Liver (tissue), 9 donors: ENCODE results near the gene SIGLEC9. TPM values are rescaled to one million over a fixed set of nuclear protein-coding genes. Genes with fewer than 3 reads are reported as not detected.

Experiments
- DNase-seq: peaks from one replicate; pipeline ENCODE4 v3.0.0-alpha.2; 2017; ENCODE audit warnings: low spot score
- H3K27ac ChIP-seq, 2 donors: one replicate each; pipeline ENCODE4 v1.7.0; 2013; ENCODE audit warnings: inconsistent platforms in 2 of 2, low read length in 2 of 2, control low read depth in 1 of 2, low read depth in 1 of 2, mild to moderate bottlenecking in 1 of 2
- H3K27me3 ChIP-seq, 4 donors: one replicate each; pipeline versions ENCODE4 v1.6.1 to v1.7.0; 2013; ENCODE audit warnings: low read length in 3 of 4, inconsistent platforms in 1 of 4, mild to moderate bottlenecking in 1 of 4, moderate library complexity in 1 of 4; ENCODE audit not compliant: control insufficient read depth in 4 of 4, insufficient read depth in 4 of 4
- H3K36me3 ChIP-seq, 4 donors: one replicate each; pipeline versions ENCODE4 v1.6.1 to v1.7.0; 2013; ENCODE audit warnings: low read length in 3 of 4, mild to moderate bottlenecking in 3 of 4, low read depth in 1 of 4, moderate library complexity in 1 of 4; ENCODE audit not compliant: control insufficient read depth in 4 of 4, insufficient read depth in 3 of 4
- H3K4me1 ChIP-seq, 4 donors: one replicate each; pipeline versions ENCODE4 v1.6.1 to v1.7.0; 2013; ENCODE audit warnings: low read length in 3 of 4, mild to moderate bottlenecking in 3 of 4, moderate library complexity in 1 of 4; ENCODE audit not compliant: control insufficient read depth in 4 of 4, insufficient read depth in 4 of 4
- H3K4me3 ChIP-seq, 3 donors: one replicate each; pipeline versions ENCODE4 v1.6.1 to v1.7.0; 2013; ENCODE audit warnings: low read length in 3 of 3, control low read depth in 1 of 3, low read depth in 1 of 3, mild to moderate bottlenecking in 1 of 3
- H3K9ac ChIP-seq, 2 donors: one replicate each; pipeline ENCODE4 v1.7.0; 2013; ENCODE audit warnings: low read length in 2 of 2, mild to moderate bottlenecking in 2 of 2, moderate library complexity in 2 of 2, control low read depth in 1 of 2, low read depth in 1 of 2
- H3K9me3 ChIP-seq, 4 donors: one replicate each; pipeline versions ENCODE4 v1.6.1 to v1.7.0; 2013; ENCODE audit warnings: low read length in 3 of 4; ENCODE audit not compliant: control insufficient read depth in 4 of 4
- EGR1 ChIP-seq, 2 donors: IDR thresholded peaks; 2 replicates each; pipeline ENCODE4 v1.6.1; 2016 to 2018; ENCODE audit warnings: antibody characterized with exemption in 2 of 2, low read depth in 2 of 2
- FOXA1 ChIP-seq: IDR thresholded peaks from 2 replicates; pipeline ENCODE4 v1.6.1; 2016; ENCODE audit warnings: antibody characterized with exemption
- FOXA2 ChIP-seq: IDR thresholded peaks from 2 replicates; pipeline ENCODE4 v1.6.1; 2016; ENCODE audit warnings: antibody characterized with exemption
- GABPA ChIP-seq, 2 donors: IDR thresholded peaks in 1 of 2; conservative IDR thresholded peaks in 1 of 2; 2 replicates each; pipeline ENCODE4 v1.6.1; 2016; ENCODE audit warnings: antibody characterized with exemption in 2 of 2, mild to moderate bottlenecking in 1 of 2, moderate library complexity in 1 of 2
- HNF4A ChIP-seq, 2 donors: conservative IDR thresholded peaks; 2 replicates each; pipeline ENCODE4 v1.6.1; 2016; ENCODE audit warnings: antibody characterized with exemption in 2 of 2, mild to moderate bottlenecking in 2 of 2
- HNF4G ChIP-seq: IDR thresholded peaks from 2 replicates; pipeline ENCODE4 v1.6.1; 2016; ENCODE audit warnings: antibody characterized with exemption
- JUND ChIP-seq, 2 donors: IDR thresholded peaks; 2 replicates each; pipeline ENCODE4 v1.6.1; 2016; ENCODE audit warnings: antibody characterized with exemption in 2 of 2
- NR2F2 ChIP-seq: IDR thresholded peaks from 2 replicates; pipeline ENCODE4 v1.6.1; 2016; ENCODE audit warnings: antibody characterized with exemption
- RAD21 ChIP-seq, 2 donors: IDR thresholded peaks; 2 replicates each; pipeline ENCODE4 v1.6.1; 2016; ENCODE audit warnings: antibody characterized with exemption in 2 of 2, mild to moderate bottlenecking in 2 of 2
- RXRA ChIP-seq, 2 donors: IDR thresholded peaks; 2 replicates each; pipeline ENCODE4 v1.6.1; 2017 to 2018; ENCODE audit warnings: antibody characterized with exemption in 2 of 2, mild to moderate bottlenecking in 1 of 2
- SP1 ChIP-seq: IDR thresholded peaks from 2 replicates; pipeline ENCODE4 v1.6.1; 2018; ENCODE audit warnings: antibody characterized with exemption, mild to moderate bottlenecking
- TAF1 ChIP-seq: conservative IDR thresholded peaks from 2 replicates; pipeline ENCODE4 v1.6.1; 2016; ENCODE audit warnings: antibody characterized with exemption, mild to moderate bottlenecking
- YY1 ChIP-seq: IDR thresholded peaks from 2 replicates; pipeline ENCODE4 v1.6.1; 2016; ENCODE audit warnings: antibody characterized with exemption, mild to moderate bottlenecking
- ZBTB33 ChIP-seq: IDR thresholded peaks from 2 replicates; pipeline ENCODE4 v1.6.1; 2016; ENCODE audit warnings: antibody characterized with exemption
- WGBS: extraction: QIAGEN DNeasy Blood & Tissue Kit; methylation state at CpG from one replicate; pipeline ENCODE4 v1.1.7; 2013; 5-methylcytosine and 5-hydroxymethylcytosine counted together
- polyA plus RNA-seq, 2 donors: library from polyadenylated mRNA; stranded (reverse) in 1 of 2; unstranded in 1 of 2; fragments of 200-250 nt in 1 of 2; fragments of >200 nt in 1 of 2; fragmentation: Nextera tagmentation in 1 of 2; extraction: Ambion mirVana in 1 of 2; gene quantifications; one replicate each; pipeline versions ENCODE4 v1.2.1 to v1.2.3, GENCODE V29; 2013 to 2015
- total RNA-seq, 2 donors: library from RNA; depleted of rRNA; stranded (reverse); fragments of >200 nt; gene quantifications; one replicate each; pipeline ENCODE4 v1.2.3, GENCODE V29; 2014
- TF ChIP-seq, protein P1 (sequence below): IDR thresholded peaks from 2 replicates; pipeline ENCODE4 v1.6.1; 2016; ENCODE audit warnings: antibody characterized with exemption, mild to moderate bottlenecking
- TF ChIP-seq, protein P2 (sequence below): IDR thresholded peaks from 2 replicates; pipeline ENCODE4 v1.6.1; 2016; ENCODE audit warnings: antibody characterized with exemption
- TF ChIP-seq, protein P3 (sequence below): IDR thresholded peaks from 2 replicates; pipeline ENCODE4 v1.6.1; 2016; ENCODE audit warnings: antibody characterized with exemption
- TF ChIP-seq, protein P4 (sequence below): fragments of 150-350 bp; IDR thresholded peaks from 2 replicates; pipeline ENCODE4 v1.5.1; 2017; ENCODE audit warnings: improper control_type of control experiment, low read depth, low read length; ENCODE audit not compliant: missing input control
- donor health status: healthy.
- donor health status: healthy.
- donor health status: healthy.
- donor health status: healthy.
- donor health status: healthy.

SIGLEC9 gene
- total and polyA plus RNA-seq, 4 donors: 3.0 to 5.4 (median 4.4) TPM

GRCh38 chr19:51086153-51086850 is 38.4 kb upstream of the SIGLEC9 start:
- Histone ChIP-seq H3K27me3 (peaks cover 0 to 5% (median 0%) of the 10 kb centered on the region in 4 donors), H3K4me1 (no peaks in the 10 kb centered on the region), H3K9me3 (no peaks in the 10 kb centered on the region), H3K4me3 (no peak overlapping the region), H3K36me3 (no peaks in the 10 kb centered on the region), H3K27ac (no peak overlapping the region), H3K9ac (no peak overlapping the region)
- TF ChIP-seq RXRA (IDR thresholded peaks at IDR 0.05): no peak
- TF ChIP-seq EGR1 (IDR thresholded peaks at IDR 0.05; ENCODE audit: low read depth in 2 of 2): no peak
- no peak for TF ChIP-seq TAF1
- TF ChIP-seq NR2F2: no peak
- TF ChIP-seq FOXA2: no peak
- no peak for TF ChIP-seq HNF4G
- TF ChIP-seq, protein P1, sequence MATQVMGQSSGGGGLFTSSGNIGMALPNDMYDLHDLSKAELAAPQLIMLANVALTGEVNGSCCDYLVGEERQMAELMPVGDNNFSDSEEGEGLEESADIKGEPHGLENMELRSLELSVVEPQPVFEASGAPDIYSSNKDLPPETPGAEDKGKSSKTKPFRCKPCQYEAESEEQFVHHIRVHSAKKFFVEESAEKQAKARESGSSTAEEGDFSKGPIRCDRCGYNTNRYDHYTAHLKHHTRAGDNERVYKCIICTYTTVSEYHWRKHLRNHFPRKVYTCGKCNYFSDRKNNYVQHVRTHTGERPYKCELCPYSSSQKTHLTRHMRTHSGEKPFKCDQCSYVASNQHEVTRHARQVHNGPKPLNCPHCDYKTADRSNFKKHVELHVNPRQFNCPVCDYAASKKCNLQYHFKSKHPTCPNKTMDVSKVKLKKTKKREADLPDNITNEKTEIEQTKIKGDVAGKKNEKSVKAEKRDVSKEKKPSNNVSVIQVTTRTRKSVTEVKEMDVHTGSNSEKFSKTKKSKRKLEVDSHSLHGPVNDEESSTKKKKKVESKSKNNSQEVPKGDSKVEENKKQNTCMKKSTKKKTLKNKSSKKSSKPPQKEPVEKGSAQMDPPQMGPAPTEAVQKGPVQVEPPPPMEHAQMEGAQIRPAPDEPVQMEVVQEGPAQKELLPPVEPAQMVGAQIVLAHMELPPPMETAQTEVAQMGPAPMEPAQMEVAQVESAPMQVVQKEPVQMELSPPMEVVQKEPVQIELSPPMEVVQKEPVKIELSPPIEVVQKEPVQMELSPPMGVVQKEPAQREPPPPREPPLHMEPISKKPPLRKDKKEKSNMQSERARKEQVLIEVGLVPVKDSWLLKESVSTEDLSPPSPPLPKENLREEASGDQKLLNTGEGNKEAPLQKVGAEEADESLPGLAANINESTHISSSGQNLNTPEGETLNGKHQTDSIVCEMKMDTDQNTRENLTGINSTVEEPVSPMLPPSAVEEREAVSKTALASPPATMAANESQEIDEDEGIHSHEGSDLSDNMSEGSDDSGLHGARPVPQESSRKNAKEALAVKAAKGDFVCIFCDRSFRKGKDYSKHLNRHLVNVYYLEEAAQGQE: no peak
- no peak for TF ChIP-seq JUND (IDR thresholded peaks at IDR 0.05)
- TF ChIP-seq GABPA (IDR thresholded peaks at IDR 0.05 in 1 of 2, conservative IDR thresholded peaks at IDR 0.05 in 1 of 2): no peak
- TF ChIP-seq, protein P2, sequence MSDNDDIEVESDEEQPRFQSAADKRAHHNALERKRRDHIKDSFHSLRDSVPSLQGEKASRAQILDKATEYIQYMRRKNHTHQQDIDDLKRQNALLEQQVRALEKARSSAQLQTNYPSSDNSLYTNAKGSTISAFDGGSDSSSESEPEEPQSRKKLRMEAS: no peak
- no peak for TF ChIP-seq YY1
- TF ChIP-seq, protein P3, sequence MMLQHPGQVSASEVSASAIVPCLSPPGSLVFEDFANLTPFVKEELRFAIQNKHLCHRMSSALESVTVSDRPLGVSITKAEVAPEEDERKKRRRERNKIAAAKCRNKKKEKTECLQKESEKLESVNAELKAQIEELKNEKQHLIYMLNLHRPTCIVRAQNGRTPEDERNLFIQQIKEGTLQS: no peak
- TF ChIP-seq RAD21 (IDR thresholded peaks at IDR 0.05): no peak
- no peak for TF ChIP-seq HNF4A (conservative IDR thresholded peaks at IDR 0.05)
- no peak for TF ChIP-seq FOXA1
- no peak for DNase-seq
- WGBS: 88% methylated on average over 18 of the region's 18 CpGs

GRCh38 chr19:51089786-51090185 is 34.9 kb upstream of the SIGLEC9 start:
- WGBS: 93% methylated on average over 17 of the region's 17 CpGs
- H3K4me1 ChIP-seq: no peaks in the 10 kb centered on the region
- H3K27ac ChIP-seq: no peak overlapping the region
- no peaks in the 10 kb centered on the region for H3K27me3 ChIP-seq
- no peak for DNase-seq
- no peaks in the 10 kb centered on the region for H3K9me3 ChIP-seq
- no peak overlapping the region for H3K4me3 ChIP-seq
- no peak for TF ChIP-seq RAD21 (IDR thresholded peaks at IDR 0.05)
- TF ChIP-seq SP1: no peak
- TF ChIP-seq TAF1: no peak
- no peaks in the 10 kb centered on the region for H3K36me3 ChIP-seq
- H3K9ac ChIP-seq: no peak overlapping the region

DNA sequence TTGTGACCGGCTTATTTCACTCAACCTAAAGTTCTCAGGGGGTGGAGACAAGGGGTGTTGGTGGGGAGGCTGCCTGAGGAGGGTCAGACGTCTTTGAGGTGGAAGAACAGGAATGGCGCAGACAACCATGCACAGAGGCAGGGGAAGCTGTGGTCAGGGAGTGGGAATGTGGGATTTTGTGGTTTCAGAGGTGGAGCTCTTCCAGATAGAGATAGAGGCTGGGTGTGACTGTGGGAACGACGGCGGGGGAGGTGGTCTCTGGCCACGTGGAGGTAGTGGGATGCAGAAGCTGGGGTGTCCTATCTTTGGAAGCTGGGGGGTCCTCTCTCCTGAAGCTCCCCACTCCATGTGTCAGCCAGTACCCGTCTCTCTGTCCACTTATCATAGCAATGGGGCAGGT is 34.2 kb upstream of the SIGLEC9 start:
- 75% methylated on average over 8 of the region's 8 CpGs for WGBS
- H3K9ac ChIP-seq: no peak overlapping the region
- H3K9me3 ChIP-seq: no peaks in the 10 kb centered on the region
- H3K4me3 ChIP-seq: no peak overlapping the region
- DNase-seq: no peak
- H3K4me1 ChIP-seq: no peaks in the 10 kb centered on the region
- no peak overlapping the region for H3K27ac ChIP-seq
- no peaks in the 10 kb centered on the region for H3K36me3 ChIP-seq
- no peaks in the 10 kb centered on the region for H3K27me3 ChIP-seq
- TF ChIP-seq, protein P4, sequence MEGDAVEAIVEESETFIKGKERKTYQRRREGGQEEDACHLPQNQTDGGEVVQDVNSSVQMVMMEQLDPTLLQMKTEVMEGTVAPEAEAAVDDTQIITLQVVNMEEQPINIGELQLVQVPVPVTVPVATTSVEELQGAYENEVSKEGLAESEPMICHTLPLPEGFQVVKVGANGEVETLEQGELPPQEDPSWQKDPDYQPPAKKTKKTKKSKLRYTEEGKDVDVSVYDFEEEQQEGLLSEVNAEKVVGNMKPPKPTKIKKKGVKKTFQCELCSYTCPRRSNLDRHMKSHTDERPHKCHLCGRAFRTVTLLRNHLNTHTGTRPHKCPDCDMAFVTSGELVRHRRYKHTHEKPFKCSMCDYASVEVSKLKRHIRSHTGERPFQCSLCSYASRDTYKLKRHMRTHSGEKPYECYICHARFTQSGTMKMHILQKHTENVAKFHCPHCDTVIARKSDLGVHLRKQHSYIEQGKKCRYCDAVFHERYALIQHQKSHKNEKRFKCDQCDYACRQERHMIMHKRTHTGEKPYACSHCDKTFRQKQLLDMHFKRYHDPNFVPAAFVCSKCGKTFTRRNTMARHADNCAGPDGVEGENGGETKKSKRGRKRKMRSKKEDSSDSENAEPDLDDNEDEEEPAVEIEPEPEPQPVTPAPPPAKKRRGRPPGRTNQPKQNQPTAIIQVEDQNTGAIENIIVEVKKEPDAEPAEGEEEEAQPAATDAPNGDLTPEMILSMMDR: no peak
- TF ChIP-seq, protein P2: no peak
- TF ChIP-seq ZBTB33 (no peak), HNF4G (no peak), SP1 (no peak)
